GM19035 (cell line): ENCODE data around the gene PTPRC.

Source experiments
- ATAC-seq: cut with Tn5 transposase; IDR thresholded peaks from one replicate; pipeline ENCODE4 v1.9.1; 2021; ENCODE audit not compliant: unreplicated experiment

Gene PTPRC

GRCh38 chr1:198806861-198807260 lies 168.0 kb downstream of the PTPRC start:
- ATAC-seq = no peak
